NCI-H345 (cell line): ENCODE data around the gene BRI3BP.
"Not testable (repeated sequence)": the region's sequence is repeated elsewhere in the genome, so short reads cannot be mapped to it uniquely, and the experiment has no call there.

Experiments
- DNase-seq: peaks from one replicate; lab custom pipeline; 2025; lab: John Stamatoyannopoulos, UW

Gene BRI3BP

DNA sequence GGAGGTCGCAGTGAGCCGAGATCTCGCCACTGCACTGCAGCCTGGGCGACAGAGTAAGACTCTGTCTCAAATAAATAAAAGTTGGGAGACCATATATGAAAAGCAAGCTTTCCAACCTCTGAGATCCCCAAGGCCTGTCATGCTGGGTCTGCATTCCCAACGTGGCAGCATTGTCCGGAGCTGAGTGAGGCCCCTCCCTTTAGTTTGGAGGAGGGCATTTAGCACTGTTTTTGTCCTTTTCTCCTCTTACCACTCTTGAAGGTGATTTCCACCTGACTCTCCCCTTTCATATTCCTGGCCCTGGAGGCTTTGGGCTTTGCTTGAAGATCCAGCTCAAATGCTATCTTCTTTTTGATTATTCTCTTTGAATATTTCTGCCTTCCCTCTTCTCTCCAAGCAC lies 74.9 kb downstream of the BRI3BP start:
- DNase-seq, result no peak

- no peak for DNase-seq
Observed at GRCh38 chr12:125069616-125070015, 76.2 kb downstream of the BRI3BP start.

GRCh38 chr12:125070112-125070511 lies 76.7 kb downstream of the BRI3BP start:
- no peak for DNase-seq

- no peak for DNase-seq
Observed at GRCh38 chr12:125070661-125071390, 77.4 kb downstream of the BRI3BP start.

DNA sequence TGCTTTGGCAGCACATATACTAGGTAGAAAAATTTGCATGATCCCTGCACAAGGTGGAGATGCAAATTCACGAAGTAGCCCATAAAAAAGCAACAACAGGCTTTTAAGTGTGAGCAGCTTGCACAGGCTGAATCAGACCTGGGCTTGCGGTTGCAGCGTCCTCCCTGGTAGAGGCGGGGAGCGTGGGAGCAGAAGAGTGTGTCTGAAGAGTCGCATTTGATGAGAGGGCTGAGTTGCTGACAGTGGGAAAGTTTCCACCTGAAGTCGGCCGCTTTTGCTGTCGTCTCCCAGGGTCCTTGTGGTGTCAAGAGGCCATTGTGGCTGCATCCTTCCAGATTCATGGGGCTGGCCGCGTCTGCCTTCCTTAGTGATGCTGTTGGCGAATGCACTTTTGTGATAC lies 78.0 kb downstream of the BRI3BP start:
- DNase-seq, result no peak

GRCh38 chr12:125072496-125072895 lies 79.1 kb downstream of the BRI3BP start:
- no peak for DNase-seq

DNA sequence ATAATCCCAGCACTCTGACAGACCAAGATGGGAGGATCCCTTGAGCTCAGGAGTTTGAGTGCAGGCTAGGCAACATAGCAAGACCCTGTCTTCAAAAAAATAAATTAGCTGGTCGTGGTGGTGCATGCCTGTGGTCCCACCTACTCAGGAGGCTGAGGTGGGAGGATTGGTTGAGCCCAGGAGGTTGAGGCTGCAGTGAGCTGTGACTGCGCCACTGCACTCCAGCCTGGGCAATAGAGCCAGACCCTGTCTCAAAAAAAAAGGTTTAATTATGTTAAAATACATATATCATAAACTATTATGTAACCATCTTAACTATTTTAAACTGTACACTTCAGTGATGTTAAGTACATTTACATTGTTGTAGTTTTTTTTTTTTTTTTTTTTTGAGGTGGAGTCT lies 80.8 kb downstream of the BRI3BP start:
- not testable (repeated sequence) for DNase-seq

DNA sequence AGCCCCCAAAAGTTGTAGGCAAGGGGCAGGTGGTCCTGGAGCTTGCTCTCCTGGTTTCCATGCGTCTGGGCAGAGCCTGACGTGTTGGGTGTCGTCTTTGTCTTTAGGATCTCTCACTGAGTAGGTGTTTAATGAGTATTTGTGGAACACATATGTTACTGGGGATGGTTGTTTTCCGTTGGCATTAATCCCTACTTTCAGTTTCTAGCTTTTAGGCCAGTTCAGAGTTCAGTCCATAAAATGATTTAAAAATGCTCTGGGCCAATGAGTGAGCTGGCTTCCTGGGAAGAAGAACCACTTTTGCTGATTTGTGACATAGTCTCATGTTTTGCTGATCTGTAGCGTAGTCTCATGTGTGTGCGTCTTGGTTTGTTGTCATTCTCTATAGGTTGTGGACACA lies 82.7 kb downstream of the BRI3BP start:
- no peak for DNase-seq

DNA sequence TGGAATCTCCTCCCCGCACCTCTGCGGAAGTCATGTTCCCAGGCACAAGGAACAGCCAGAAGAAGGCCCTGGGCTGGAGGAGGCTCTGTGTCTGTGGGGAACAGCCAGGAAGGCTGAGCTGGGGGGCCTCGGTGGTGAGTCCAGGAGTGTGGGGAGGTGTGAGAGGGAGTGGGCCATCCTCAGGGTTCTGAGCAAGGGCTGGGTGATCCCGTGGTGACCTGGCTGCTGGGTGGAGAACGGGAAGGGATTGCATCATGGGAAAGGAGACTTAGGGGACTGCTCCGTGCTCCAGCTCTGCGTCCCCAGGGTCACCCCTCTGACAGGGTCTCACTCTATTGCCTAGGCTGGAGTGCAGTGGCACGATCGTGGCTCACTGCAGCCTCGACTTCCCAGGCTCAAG lies 85.6 kb downstream of the BRI3BP start:
- no peak for DNase-seq

- DNase-seq, result peak; percentile 60
Observed at GRCh38 chr12:125079648-125080645, 86.5 kb downstream of the BRI3BP start.
